ENCODE data around the gene TRIM71.
"Not testable (repeated sequence)": the region's sequence is repeated elsewhere in the genome, so short reads cannot be mapped to it uniquely, and the experiment has no call there.

The TRIM71 gene

DNA sequence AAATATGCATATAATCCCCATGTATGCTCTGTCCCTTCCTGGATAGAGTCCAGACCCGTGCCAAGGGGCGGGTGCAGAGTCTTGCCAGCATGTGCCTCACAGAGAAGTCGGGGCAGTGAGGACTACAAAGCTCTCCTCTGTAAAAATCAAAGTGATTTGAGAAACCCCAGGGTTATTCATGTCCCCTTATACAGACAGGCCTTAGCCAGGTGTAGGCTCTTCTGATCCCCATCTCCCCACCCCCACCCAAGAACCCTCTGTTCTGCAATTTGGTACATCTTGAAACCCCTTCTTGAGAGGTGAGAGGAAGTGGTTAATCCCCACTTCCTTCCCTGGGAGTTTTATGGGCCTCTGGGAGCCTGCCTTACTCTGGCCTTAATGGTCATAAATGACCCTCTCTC lies 24.7 kb downstream of the TRIM71 start:
- FAIRE-seq (no peak), DNase-seq (ENCODE audit: low spot score) (no peak)

DNA sequence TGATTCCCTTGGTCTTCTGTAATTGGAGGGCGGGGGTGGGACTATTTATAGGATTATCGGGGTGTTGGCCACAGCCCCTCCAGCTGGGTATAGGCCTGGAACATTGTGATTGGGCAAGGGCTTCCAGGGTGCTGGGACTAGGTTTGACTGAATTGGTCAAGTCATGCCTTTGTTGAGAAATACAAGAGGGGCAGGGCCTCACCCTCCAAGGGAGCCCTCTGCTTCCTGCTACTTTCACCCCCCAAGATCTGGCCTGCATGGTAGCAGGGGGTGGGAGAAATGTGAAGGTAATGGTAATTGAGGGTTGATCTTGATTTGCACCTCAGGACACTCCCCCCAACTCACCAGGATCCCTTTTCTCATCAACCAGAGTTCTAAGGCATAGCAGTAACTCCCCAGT lies 25.2 kb downstream of the TRIM71 start:
- FAIRE-seq: no peak
- no peak for DNase-seq (ENCODE audit: low spot score)

- DNase-seq (ENCODE audit: low spot score) (no peak), FAIRE-seq (no peak)
These were observed 25.9 kb downstream of the TRIM71 start for GRCh38 chr3:32843510-32844321.

DNA sequence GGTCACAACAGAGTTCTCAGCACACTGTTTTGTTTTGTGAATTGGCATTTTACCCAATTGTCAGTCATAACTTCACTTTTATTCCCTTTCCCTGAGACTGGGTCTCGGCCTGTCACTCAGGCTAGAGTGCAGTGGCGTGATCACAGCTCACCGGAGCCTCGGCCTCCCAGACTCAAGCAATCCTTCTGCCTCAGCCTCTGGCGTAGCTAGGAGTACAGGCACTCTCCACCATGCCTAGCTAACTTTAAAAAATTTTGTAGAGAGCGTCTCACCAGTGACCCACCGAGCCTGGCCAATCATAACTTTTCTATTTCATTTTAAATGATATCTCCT lies 26.5 kb downstream of the TRIM71 start:
- no peak for FAIRE-seq
- DNase-seq (ENCODE audit: low spot score): no peak

GRCh38 chr3:32844914-32845313 lies 27.1 kb downstream of the TRIM71 start:
- FAIRE-seq: no peak

DNA sequence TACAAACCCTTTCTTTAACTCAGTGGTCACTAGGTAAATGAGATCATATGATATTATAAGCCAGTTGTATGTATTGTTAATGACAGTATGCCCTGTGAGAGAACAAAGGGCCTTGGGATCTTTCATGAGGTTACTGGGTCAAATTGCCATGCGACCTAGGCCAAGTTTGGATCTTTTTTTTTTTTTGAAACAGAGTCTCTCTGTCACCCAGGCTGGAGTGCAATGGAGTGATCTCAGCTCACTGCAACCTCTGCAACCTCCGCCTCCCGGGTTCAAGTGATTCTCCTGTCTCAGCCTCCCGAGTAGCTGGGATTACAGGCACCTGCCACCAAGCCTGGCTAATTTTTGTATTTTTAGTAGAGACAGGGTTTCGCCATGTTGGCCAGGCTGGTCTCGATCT lies 27.7 kb downstream of the TRIM71 start:
- FAIRE-seq: not testable (repeated sequence)

More at GRCh38 chr3:32844914-32845313, 27.1 kb downstream of the TRIM71 start:
- no peak for DNase-seq (ENCODE audit: low spot score)

GRCh38 chr3:32847045-32847444 lies 29.2 kb downstream of the TRIM71 start:
- DNase-seq (ENCODE audit: low spot score); FAIRE-seq: not testable (repeated sequence)

More for the DNA sequence above, 27.7 kb downstream of the TRIM71 start:
- not testable (repeated sequence) for DNase-seq (ENCODE audit: low spot score)

GRCh38 chr3:32847528-32847927 lies 29.7 kb downstream of the TRIM71 start:
- FAIRE-seq (no peak), DNase-seq (ENCODE audit: low spot score) (no peak)

- no peak for FAIRE-seq
- no peak for DNase-seq (ENCODE audit: low spot score)
These were observed 30.4 kb downstream of the TRIM71 start for GRCh38 chr3:32848215-32848614.

DNA sequence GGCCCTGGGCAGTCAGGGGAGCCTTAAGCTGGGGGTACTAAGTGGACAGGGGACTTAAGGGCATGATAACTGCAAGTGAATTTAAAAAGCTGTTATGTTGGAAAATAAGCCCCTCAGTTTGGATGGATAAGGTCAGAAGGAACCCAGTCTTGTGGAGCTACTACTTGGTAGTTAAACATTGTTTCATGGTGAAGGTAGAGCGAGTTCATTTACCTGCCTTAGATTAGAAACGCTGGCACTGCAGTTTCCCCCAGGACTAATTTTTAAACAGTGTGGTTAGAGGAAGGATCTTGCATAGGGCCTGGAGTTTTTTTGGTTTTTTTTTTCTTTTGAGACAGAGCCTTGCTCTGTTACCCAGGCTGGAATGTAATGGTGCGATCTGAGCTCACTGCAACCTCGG lies 31.2 kb downstream of the TRIM71 start:
- no peak for DNase-seq (ENCODE audit: low spot score)
- FAIRE-seq: no peak

DNA sequence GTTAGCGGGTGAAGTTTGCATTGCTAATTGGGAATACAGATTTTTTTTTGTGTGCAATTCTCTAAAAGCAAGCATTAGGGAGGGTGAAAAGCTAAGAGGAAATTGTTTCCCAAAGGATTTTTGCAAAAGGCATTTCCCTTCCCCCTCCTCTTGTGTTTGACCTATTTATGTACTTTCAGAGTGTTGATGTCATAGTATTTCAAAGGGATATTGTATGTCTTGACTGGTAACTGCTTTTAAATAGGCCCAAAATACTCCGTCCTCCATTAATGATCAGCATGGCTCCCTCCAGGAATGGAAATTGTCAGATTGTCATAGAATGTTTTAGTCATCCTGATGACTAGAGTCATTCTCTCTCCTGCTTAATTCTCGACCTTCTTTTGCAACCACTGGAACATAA lies 32.4 kb downstream of the TRIM71 start:
- FAIRE-seq (no peak), DNase-seq (ENCODE audit: low spot score) (no peak)

GRCh38 chr3:32850636-32851035 lies 32.8 kb downstream of the TRIM71 start:
- DNase-seq (ENCODE audit: low spot score): no peak
- no peak for FAIRE-seq

GRCh38 chr3:32852146-32852545 lies 34.3 kb downstream of the TRIM71 start:
- DNase-seq (ENCODE audit: low spot score): no peak
- no peak for FAIRE-seq

- FAIRE-seq (no peak), DNase-seq (ENCODE audit: low spot score) (no peak)
These were observed 37.7 kb downstream of the TRIM71 start for GRCh38 chr3:32855350-32855953.

DNA sequence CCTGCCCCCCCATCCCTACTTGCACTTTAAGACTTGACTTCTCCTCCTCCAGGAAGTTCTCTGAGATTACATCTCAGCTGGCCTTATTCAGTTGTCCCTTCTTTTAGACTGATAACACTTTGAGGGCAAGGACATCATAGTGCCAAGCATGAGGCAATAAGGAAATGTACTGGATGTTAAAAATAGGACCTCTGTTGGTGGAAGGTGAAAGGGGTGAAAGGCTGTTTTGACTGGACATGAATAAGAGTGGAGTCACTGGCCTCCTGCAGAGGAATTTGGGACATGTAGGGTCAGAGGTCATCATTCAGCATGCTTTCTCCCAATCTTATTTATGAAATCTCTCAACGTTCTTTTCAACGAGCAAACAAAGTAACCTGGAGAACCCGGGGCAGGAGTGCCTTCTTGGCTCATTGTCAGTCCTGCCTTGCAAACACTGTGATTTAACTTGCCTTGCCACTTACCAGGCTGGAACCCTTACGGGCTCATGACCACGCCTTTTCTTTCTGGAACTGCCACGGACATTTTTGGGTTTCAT lies 38.6 kb downstream of the TRIM71 start:
- no peak for DNase-seq (ENCODE audit: low spot score)
- no peak for FAIRE-seq

DNA sequence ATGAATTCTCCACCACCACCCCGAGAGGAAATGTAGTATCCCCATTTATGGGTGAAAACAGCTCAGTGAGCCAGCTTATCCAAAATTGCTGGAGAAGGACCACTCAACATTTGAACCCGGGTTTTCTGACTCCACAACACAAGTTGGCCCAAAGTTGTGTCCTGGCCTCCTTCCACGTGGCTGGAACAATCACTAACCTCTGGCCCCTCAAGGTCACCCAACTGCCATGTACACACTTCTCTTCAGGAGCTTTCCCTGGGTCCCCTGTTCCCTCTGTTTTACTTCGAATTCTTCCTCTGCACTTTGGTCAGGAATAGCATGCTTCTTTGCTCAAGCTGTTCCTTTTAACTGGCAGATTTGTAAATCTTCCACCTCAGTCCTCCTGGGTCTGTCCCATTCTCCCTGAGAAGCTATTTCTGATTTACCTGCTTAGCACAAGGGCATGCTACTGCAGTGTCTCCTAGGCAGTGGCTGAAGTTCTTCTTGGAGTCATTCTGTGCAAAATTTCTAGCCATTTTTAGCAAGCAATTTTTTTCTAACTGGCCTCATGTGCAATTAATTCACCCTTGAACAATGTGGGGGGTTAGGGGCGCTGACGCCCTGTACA lies 39.2 kb downstream of the TRIM71 start:
- no peak for FAIRE-seq
- DNase-seq (ENCODE audit: low spot score): no peak

DNA sequence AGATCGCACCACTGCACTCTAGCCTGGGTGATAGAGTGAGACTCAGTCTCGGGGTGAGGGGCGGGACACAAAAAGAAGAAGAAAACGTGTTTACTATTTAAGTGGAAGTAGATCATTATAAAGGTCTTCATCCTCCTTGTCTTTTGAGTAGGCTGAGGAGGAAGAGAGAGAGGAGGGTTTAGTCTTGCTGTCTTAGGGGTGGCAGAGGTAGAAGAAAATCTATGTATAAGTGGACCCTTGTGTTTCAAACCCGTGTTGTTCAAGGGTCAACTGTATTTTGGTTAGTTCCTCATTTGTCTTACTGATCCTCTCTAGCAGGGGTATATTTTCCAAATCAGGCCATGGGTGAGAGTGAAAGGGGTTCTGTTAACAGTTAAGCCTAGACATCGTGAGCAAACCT lies 40.1 kb downstream of the TRIM71 start:
- no peak for DNase-seq (ENCODE audit: low spot score)
- no peak for FAIRE-seq

DNA sequence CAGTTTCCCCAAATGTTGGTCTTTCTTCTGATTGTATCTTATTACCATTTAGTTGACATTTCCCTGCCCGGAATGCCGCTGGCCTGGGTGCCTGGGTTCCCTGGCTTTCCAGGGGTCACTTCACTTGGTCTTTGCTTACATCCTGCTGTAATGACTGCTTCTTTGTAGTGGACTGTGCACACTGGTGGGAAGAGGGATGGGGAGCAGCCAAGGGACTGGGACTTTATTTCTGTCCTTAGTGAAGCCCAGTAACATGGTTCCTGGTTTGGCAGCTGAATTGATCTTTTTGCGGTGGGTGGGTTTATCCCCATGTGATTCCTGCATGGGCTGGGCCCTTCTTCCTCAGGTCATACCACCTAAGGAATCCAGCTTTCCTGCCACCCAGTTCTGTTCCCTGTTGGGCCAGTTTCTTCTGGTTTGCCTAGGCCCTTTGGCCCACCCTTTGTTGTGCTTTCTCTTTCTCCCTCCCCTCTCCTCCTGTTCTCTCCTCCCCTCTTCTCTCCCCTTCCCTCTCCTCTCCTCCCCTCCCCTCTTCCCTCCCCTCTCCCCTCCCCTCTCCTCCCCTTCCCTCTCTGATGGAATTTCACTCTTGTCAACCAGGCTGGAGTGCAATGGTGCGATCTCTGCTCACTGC lies 41.9 kb downstream of the TRIM71 start:
- DNase-seq (ENCODE audit: low spot score) (no peak), FAIRE-seq (no peak)

DNA sequence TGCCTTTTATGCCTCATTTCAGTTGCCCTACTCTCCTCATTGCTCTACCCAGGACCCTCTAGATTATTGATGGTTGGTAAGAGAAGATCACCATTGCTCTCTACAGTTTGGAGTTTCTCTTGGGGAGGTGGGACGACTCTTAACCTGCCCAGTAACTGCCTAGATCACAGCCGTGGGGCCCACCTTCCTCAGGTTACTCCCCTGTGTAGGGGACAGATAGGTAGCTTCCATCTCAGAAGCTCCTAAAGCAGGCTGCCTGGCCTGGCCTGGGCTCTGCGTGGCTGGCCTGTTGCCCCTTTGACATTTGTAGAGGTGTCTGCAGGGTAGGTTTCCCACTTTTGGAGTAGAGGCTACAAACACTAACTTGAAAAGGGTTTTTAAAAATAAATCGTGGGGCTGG lies 42.7 kb downstream of the TRIM71 start:
- no peak for DNase-seq (ENCODE audit: low spot score)

DNA sequence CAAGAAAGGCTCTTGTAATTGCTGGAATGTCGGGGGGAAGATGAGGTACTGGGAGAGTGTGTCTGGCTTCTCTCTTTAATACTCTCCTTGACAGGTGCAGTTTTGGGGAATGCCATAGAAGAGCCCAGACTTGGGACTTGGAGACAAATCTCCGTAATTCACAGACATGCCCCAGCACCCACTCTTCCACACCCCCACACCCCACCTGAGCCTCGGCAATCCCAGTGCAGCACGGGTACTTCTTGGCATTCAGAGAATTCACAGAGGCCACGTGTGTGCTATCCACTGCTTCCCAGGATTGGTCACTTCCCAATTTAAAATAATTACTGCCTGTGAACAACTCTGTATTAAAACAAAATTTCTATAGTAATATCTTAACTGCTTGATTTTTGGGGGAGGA lies 43.9 kb downstream of the TRIM71 start:
- FAIRE-seq (no peak), DNase-seq (ENCODE audit: low spot score) (no peak)

More for the DNA sequence above, 42.7 kb downstream of the TRIM71 start:
- no peak for FAIRE-seq

DNA sequence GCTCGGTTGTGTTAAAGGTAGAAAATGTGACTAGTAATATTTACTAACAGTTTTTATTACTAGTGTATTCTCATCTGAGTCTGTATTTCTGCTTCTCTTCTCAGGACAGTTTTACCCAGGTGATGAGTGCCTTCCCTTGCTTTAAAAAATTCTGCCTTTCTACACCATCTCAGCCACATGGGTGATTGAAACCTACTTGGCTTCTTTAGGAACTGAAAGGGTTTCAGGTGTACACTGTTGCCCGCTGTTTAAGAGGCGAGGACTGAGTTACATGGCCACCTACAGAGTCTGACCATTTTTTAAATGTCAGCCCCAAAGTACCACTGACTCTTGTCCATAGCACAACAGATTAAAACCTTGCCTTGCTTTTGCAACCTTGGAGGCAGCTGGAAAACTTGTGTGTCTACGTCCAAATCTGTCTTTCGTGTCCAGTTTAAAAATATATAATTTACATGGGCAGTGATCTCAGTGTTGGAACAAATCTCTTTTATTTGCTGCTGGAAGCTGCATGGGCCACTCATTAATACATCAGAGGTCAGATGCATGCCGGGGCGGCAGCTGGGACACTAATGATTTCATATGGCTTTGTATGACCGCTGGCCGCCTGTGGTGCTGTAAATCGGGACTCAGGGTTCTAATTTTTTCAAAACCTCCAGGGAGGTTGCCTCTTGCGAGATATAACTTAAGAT lies 44.6 kb downstream of the TRIM71 start:
- FAIRE-seq: no peak
- no peak for DNase-seq (ENCODE audit: low spot score)
